Mammary epithelial cell (primary cell): ENCODE measurements around the gene SUPT5H.

Source experiments
- EZH2 ChIP-seq: IDR thresholded peaks from 2 replicates; pipeline ENCODE4 v1.6.1; 2012; ENCODE audit warnings: low read length, inconsistent platforms, borderline replicate concordance
- TF ChIP-seq, protein P1 (sequence below), 2 donors: IDR thresholded peaks in 1 of 2; conservative IDR thresholded peaks in 1 of 2; 2 replicates each; pipeline ENCODE4 v1.5.1; 2011 to 2012; ENCODE audit warnings: inconsistent platforms in 2 of 2, low read length in 2 of 2, mild to moderate bottlenecking in 2 of 2, control low read depth in 1 of 2, low read depth in 1 of 2; ENCODE audit not compliant: insufficient read depth in 1 of 2; ENCODE audit errors: extremely low read depth in 1 of 2

DNA sequence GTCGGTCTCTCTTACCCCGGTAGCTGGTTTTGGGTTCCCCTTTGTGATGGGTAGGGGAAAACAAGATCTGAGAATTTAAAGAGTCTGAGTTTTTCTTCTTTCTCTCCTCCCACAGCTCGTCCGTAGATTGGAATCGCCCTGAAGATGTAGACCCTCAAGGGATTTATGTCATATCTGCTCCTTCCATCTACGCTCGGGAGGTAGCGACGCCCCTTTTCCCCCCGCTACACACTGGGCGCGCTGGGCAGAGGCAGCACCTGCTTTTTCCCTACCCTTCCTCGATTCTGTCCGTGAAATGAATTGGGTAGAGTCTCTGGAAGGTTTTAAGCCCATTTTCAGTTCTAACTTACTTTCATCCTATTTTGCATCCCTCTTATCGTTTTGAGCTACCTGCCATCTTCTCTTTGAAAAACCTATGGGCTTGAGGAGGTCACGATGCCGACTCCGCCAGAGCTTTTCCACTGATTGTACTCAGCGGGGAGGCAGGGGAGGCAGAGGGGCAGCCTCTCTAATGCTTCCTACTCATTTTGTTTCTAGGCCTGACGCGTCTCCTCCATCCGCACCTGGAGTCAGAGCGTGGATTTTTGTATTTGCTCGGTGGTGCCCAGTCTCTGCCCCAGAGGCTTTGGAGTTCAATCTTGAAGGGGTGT is 62.5 kb downstream of the SUPT5H start:
- TF ChIP-seq EZH2: no peak
- TF ChIP-seq, protein P1, sequence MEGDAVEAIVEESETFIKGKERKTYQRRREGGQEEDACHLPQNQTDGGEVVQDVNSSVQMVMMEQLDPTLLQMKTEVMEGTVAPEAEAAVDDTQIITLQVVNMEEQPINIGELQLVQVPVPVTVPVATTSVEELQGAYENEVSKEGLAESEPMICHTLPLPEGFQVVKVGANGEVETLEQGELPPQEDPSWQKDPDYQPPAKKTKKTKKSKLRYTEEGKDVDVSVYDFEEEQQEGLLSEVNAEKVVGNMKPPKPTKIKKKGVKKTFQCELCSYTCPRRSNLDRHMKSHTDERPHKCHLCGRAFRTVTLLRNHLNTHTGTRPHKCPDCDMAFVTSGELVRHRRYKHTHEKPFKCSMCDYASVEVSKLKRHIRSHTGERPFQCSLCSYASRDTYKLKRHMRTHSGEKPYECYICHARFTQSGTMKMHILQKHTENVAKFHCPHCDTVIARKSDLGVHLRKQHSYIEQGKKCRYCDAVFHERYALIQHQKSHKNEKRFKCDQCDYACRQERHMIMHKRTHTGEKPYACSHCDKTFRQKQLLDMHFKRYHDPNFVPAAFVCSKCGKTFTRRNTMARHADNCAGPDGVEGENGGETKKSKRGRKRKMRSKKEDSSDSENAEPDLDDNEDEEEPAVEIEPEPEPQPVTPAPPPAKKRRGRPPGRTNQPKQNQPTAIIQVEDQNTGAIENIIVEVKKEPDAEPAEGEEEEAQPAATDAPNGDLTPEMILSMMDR (conservative IDR thresholded peaks at IDR 0.05 in 1 of 2, IDR thresholded peaks at IDR 0.05 in 1 of 2; ENCODE audit: extremely low read depth in 1 of 2, insufficient read depth in 1 of 2, low read depth in 1 of 2, low read length in 2 of 2): no peak
